ENCODE results near the gene PCSK2. TPM values are rescaled to one million over a fixed set of nuclear protein-coding genes. Genes with fewer than 3 reads are reported as not detected.

The PCSK2 gene
- total RNA-seq, 1 donor from 2014 or later: not detected

GRCh38 chr20:17320456-17320855 lies 93.6 kb downstream of the PCSK2 start:
- DNase-seq (ENCODE audit: low read depth): no peak
- H3K4me3 ChIP-seq (ENCODE audit: low read depth, low read length): no peak overlapping the region
- no peak for TF ChIP-seq CTCF (conservative IDR thresholded peaks at IDR 0.05; ENCODE audit: low read depth, low read length)

- H3K4me3 ChIP-seq (ENCODE audit: low read depth, low read length): no peak overlapping the region
- no peak for DNase-seq (ENCODE audit: low read depth)
- no peak for TF ChIP-seq CTCF (conservative IDR thresholded peaks at IDR 0.05; ENCODE audit: low read depth, low read length)
These were observed 99.3 kb downstream of the PCSK2 start for GRCh38 chr20:17326096-17326495.

GRCh38 chr20:17327185-17328148 lies 100.6 kb downstream of the PCSK2 start:
- TF ChIP-seq CTCF (conservative IDR thresholded peaks at IDR 0.05; ENCODE audit: low read depth, low read length): no peak
- no peak overlapping the region for H3K4me3 ChIP-seq (ENCODE audit: low read depth, low read length)
- no peak for DNase-seq (ENCODE audit: low read depth)

GRCh38 chr20:17334932-17335331 lies 108.1 kb downstream of the PCSK2 start:
- no peak overlapping the region for H3K4me3 ChIP-seq (ENCODE audit: low read depth, low read length)
- no peak for DNase-seq (ENCODE audit: low read depth)
- TF ChIP-seq CTCF (conservative IDR thresholded peaks at IDR 0.05; ENCODE audit: low read depth, low read length): no peak

- DNase-seq (ENCODE audit: low read depth): no peak
- no peak overlapping the region for H3K4me3 ChIP-seq (ENCODE audit: low read depth, low read length)
- TF ChIP-seq CTCF (conservative IDR thresholded peaks at IDR 0.05; ENCODE audit: low read depth, low read length): no peak
These were observed 112.2 kb downstream of the PCSK2 start for GRCh38 chr20:17339000-17339399.

GRCh38 chr20:17343091-17343490 lies 116.3 kb downstream of the PCSK2 start:
- no peak overlapping the region for H3K4me3 ChIP-seq (ENCODE audit: low read depth, low read length)
- no peak for DNase-seq (ENCODE audit: low read depth)
- TF ChIP-seq CTCF (conservative IDR thresholded peaks at IDR 0.05; ENCODE audit: low read depth, low read length): no peak

Measured in epithelial cell of proximal tubule (primary cell).